ENCODE measurements around the gene BCAS3. TPM values are rescaled to one million over a fixed set of nuclear protein-coding genes. Genes with fewer than 3 reads are reported as not detected.

Gene BCAS3
- total RNA-seq, 2 experiments from 2014 or later, result 13.4 to 14.5 TPM

GRCh38 chr17:61203671-61204131, 526.0 kb downstream of the BCAS3 start:
- H3K9me3 ChIP-seq (ENCODE audit: low read length), result no peaks in the 10 kb centered on the region
- no peaks in the 10 kb centered on the region for H3K9me2 ChIP-seq (ENCODE audit: insufficient read depth, low read length)
- H2AFZ ChIP-seq (ENCODE audit: low read length), result no peak overlapping the region
- no peaks in the 10 kb centered on the region for H3K79me2 ChIP-seq (ENCODE audit: insufficient read depth, low read depth, low read length)
- H3K36me3 ChIP-seq (ENCODE audit: insufficient read depth, low read length), result no peaks in the 10 kb centered on the region
- no peak overlapping the region for H3K27ac ChIP-seq (ENCODE audit: low read depth, low read length, poor library complexity, severe bottlenecking)
- intact Hi-C loops (cut with micrococcal nuclease; ENCODE audit: unreplicated experiment), result no loop called here
- no peak overlapping the region for H3K4me2 ChIP-seq (ENCODE audit: low read length)
- BruUV-seq (replicated peaks), result no TSS peak
- CTCF ChIA-PET (ENCODE audit: unreplicated experiment), result no interaction called here
- H4K20me1 ChIP-seq (ENCODE audit: insufficient read depth, low read length), result no peaks in the 10 kb centered on the region
- no peaks in the 10 kb centered on the region for H3K4me1 ChIP-seq (ENCODE audit: insufficient read depth, low read length, poor library complexity, severe bottlenecking)
- POLR2A ChIA-PET, result no interaction called here
- H3K4me3 ChIP-seq (ENCODE audit: low read depth, low read length, poor library complexity, severe bottlenecking), result no peak overlapping the region
- TF ChIP-seq CTCF (conservative IDR thresholded peaks at IDR 0.05; ENCODE audit: low read length) (no peak), EZH2phosphoT487 (IDR thresholded peaks at IDR 0.05; ENCODE audit: borderline replicate concordance, low read depth, low read length) (no peak)
- no peak for DNase-seq (ENCODE audit: low spot score)

GRCh38 chr17:61204456-61204855, 526.8 kb downstream of the BCAS3 start:
- ChIA-PET POLR2A (no interaction called here), CTCF (ENCODE audit: unreplicated experiment) (no interaction called here)
- intact Hi-C loops (cut with micrococcal nuclease; ENCODE audit: unreplicated experiment), result no loop called here
- no peaks in the 10 kb centered on the region for H3K79me2 ChIP-seq (ENCODE audit: insufficient read depth, low read depth, low read length)
- H4K20me1 ChIP-seq (ENCODE audit: insufficient read depth, low read length), result no peaks in the 10 kb centered on the region
- H3K9me2 ChIP-seq (ENCODE audit: insufficient read depth, low read length), result no peaks in the 10 kb centered on the region
- no peak overlapping the region for H3K27ac ChIP-seq (ENCODE audit: low read depth, low read length, poor library complexity, severe bottlenecking)
- H3K4me2 ChIP-seq (ENCODE audit: low read length), result no peak overlapping the region
- no peak overlapping the region for H2AFZ ChIP-seq (ENCODE audit: low read length)
- no peaks in the 10 kb centered on the region for H3K4me1 ChIP-seq (ENCODE audit: insufficient read depth, low read length, poor library complexity, severe bottlenecking)
- DNase-seq (ENCODE audit: low spot score), result no peak
- no peaks in the 10 kb centered on the region for H3K36me3 ChIP-seq (ENCODE audit: insufficient read depth, low read length)
- TF ChIP-seq CTCF (conservative IDR thresholded peaks at IDR 0.05; ENCODE audit: low read length) (no peak), EZH2phosphoT487 (IDR thresholded peaks at IDR 0.05; ENCODE audit: borderline replicate concordance, low read depth, low read length) (no peak)
- H3K4me3 ChIP-seq (ENCODE audit: low read depth, low read length, poor library complexity, severe bottlenecking), result no peak overlapping the region
- no TSS peak for BruUV-seq (replicated peaks)
- no peaks in the 10 kb centered on the region for H3K9me3 ChIP-seq (ENCODE audit: low read length)

GRCh38 chr17:61205401-61205800, 527.8 kb downstream of the BCAS3 start:
- CTCF ChIA-PET (ENCODE audit: unreplicated experiment), result no interaction called here
- Histone ChIP-seq H3K4me2 (ENCODE audit: low read length) (no peak overlapping the region), H4K20me1 (ENCODE audit: insufficient read depth, low read length) (no peaks in the 10 kb centered on the region), H3K36me3 (ENCODE audit: insufficient read depth, low read length) (no peaks in the 10 kb centered on the region), H3K79me2 (ENCODE audit: insufficient read depth, low read depth, low read length) (no peaks in the 10 kb centered on the region), H2AFZ (ENCODE audit: low read length) (no peak overlapping the region), H3K4me3 (ENCODE audit: low read depth, low read length, poor library complexity, severe bottlenecking) (no peak overlapping the region), H3K4me1 (ENCODE audit: insufficient read depth, low read length, poor library complexity, severe bottlenecking) (no peaks in the 10 kb centered on the region), H3K9me3 (ENCODE audit: low read length) (no peaks in the 10 kb centered on the region), H3K9me2 (ENCODE audit: insufficient read depth, low read length) (no peaks in the 10 kb centered on the region), H3K27ac (ENCODE audit: low read depth, low read length, poor library complexity, severe bottlenecking) (no peak overlapping the region)
- intact Hi-C loops (cut with micrococcal nuclease; ENCODE audit: unreplicated experiment), result no loop called here
- TF ChIP-seq CTCF (conservative IDR thresholded peaks at IDR 0.05; ENCODE audit: low read length), result no peak
- TF ChIP-seq EZH2phosphoT487 (IDR thresholded peaks at IDR 0.05; ENCODE audit: borderline replicate concordance, low read depth, low read length), result no peak
- BruUV-seq (replicated peaks), result no TSS peak
- DNase-seq (ENCODE audit: low spot score), result no peak
- POLR2A ChIA-PET, result no interaction called here
